Progenitor cell of endocrine pancreas (in vitro differentiated cells): Measurements from ENCODE around the gene PDE6C. TPM values are rescaled to one million over a fixed set of nuclear protein-coding genes. Genes with fewer than 3 reads are reported as not detected.

Experiments
- DNase-seq: peaks from one replicate; pipeline ENCODE4 v3.0.0; 2021; ENCODE audit warnings: low spot score; ENCODE audit not compliant: unreplicated experiment
- H3K27ac Mint-ChIP-seq: 2 replicates; pipeline ENCODE4 v1.8.0; 2021; ENCODE audit warnings: mild to moderate bottlenecking, moderate library complexity, mixed read lengths
- H3K27me3 Mint-ChIP-seq: 2 replicates; pipeline ENCODE4 v1.8.0; 2021; ENCODE audit warnings: mixed read lengths
- H3K36me3 Mint-ChIP-seq: 2 replicates; pipeline ENCODE4 v1.8.0; 2022; ENCODE audit warnings: mixed read lengths; ENCODE audit not compliant: insufficient read depth
- H3K4me1 Mint-ChIP-seq: 2 replicates; pipeline ENCODE4 v1.8.0; 2021; ENCODE audit warnings: low read depth, mixed read lengths
- H3K4me3 Mint-ChIP-seq: 2 replicates; pipeline ENCODE4 v1.8.0; 2021; ENCODE audit warnings: low read depth, mild to moderate bottlenecking, moderate library complexity, mixed read lengths
- H3K9me3 Mint-ChIP-seq: 2 replicates; pipeline ENCODE4 v1.8.0; 2021; ENCODE audit warnings: low read depth, mixed read lengths
- total RNA-seq: library from RNA; stranded (reverse); gene quantifications from 2 replicates; pipeline ENCODE4 v1.2.1, GENCODE V29; 2021
- TF ChIP-seq, protein P1 (sequence below): fragments of 200-600 bp; sonication (generic); IDR thresholded peaks from one replicate; pipeline ENCODE4 v1.5.0; 2021; ENCODE audit warnings: antibody characterized with exemption, mild to moderate bottlenecking; ENCODE audit not compliant: unreplicated experiment

PDE6C gene
- total RNA-seq, 1 donor from 2014 or later, result not detected

DNA sequence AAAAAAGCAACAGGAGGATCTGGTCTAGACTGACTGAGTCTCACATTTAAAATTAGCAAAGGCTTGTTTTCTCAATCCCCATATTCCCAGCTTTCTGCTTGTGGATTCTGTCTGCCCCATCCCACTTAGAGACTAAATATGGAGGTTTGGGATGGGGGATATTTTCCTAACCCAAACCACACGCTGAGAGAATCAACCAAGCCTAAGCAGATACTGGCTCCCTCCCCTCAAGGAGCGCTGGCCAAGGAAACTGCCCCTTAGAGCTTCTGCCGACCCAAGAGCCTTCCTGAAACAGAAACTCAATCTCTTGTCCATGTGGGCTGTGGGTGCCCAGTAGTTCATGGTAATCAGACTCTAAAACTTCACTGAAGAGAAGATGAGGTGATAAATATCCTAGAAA, 42.0 kb upstream of the PDE6C start:
- H3K27me3 Mint-ChIP-seq, result peaks cover 70% of the 10 kb centered on the region
- no peak overlapping the region for H3K4me3 Mint-ChIP-seq
- H3K36me3 Mint-ChIP-seq, result no peaks in the 10 kb centered on the region
- no peak overlapping the region for H3K27ac Mint-ChIP-seq
- no peaks in the 10 kb centered on the region for H3K9me3 Mint-ChIP-seq
- peaks cover 25% of the 10 kb centered on the region for H3K4me1 Mint-ChIP-seq
- no peak for DNase-seq
- TF ChIP-seq, protein P1, sequence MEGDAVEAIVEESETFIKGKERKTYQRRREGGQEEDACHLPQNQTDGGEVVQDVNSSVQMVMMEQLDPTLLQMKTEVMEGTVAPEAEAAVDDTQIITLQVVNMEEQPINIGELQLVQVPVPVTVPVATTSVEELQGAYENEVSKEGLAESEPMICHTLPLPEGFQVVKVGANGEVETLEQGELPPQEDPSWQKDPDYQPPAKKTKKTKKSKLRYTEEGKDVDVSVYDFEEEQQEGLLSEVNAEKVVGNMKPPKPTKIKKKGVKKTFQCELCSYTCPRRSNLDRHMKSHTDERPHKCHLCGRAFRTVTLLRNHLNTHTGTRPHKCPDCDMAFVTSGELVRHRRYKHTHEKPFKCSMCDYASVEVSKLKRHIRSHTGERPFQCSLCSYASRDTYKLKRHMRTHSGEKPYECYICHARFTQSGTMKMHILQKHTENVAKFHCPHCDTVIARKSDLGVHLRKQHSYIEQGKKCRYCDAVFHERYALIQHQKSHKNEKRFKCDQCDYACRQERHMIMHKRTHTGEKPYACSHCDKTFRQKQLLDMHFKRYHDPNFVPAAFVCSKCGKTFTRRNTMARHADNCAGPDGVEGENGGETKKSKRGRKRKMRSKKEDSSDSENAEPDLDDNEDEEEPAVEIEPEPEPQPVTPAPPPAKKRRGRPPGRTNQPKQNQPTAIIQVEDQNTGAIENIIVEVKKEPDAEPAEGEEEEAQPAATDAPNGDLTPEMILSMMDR, result no peak

DNA sequence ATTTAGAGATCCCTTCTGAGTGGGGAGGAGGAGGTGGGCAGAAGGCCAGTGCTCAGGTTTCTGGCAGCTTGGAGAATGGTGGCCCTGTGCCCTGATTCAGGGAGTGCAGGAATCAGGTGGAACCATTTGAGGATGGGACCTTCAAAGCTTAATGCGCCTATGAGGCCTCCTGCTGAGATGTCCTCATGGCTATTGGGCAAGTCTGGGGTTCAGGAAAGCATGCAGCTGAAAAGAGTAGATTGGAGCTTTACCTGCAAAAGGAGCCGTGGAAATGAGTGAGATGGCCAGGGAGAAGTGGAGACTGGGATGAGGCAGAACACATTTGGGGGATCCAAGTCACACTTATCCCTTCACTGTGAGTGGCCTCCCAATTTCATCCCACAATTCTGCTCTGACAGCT, 39.7 kb upstream of the PDE6C start:
- H3K27me3 Mint-ChIP-seq, result peaks cover 50% of the 10 kb centered on the region

DNA sequence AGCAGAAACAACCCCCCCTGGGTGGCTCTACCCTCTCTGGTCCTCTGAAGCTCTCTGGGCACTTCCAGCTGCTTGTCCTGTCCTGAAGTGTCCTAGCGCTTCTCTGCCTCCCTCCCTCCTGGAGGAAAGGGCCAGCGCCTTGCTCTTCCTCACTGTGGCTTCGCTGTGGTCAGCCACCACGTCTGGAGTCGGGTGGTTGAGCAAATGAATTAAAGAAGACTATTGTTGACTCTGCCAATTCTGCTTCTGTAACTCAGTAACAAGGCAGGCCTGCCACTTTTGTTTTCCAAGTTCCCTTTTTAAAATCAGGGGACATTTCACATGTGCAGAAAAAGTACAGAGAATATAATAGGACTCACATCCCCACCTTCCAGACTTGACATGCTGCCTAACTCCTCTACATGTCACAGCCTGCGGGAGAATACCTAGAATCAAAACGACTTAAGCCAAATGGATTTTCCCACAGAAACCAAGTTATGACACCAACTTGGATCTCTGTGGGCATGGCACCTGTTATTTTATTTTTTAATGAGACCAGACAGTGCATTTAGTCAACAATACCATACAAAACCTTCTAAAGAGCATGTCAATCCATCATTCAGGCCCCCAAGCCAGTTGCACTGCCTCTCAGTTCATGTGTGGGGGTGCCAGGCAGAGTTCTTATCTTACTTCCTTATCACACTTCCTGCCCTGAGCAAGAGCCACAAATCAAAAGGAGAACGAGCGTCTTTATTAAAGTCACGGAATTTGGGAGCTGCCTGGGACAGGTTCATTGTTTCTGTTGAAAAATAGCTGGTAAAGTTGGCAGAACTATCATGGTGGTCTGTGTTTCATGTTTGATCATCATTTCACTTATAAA, 39.1 kb upstream of the PDE6C start:
- H3K27me3 Mint-ChIP-seq, result peaks cover 43% of the 10 kb centered on the region
- TF ChIP-seq, protein P1, result no peak

More for the DNA sequence above, 39.7 kb upstream of the PDE6C start:
- Mint-ChIP-seq H3K27ac (no peak overlapping the region), H3K4me3 (no peak overlapping the region), H3K36me3 (no peaks in the 10 kb centered on the region), H3K9me3 (no peaks in the 10 kb centered on the region), H3K4me1 (peaks cover 20% of the 10 kb centered on the region)
- DNase-seq, result no peak
- TF ChIP-seq, protein P1, result no peak

DNA sequence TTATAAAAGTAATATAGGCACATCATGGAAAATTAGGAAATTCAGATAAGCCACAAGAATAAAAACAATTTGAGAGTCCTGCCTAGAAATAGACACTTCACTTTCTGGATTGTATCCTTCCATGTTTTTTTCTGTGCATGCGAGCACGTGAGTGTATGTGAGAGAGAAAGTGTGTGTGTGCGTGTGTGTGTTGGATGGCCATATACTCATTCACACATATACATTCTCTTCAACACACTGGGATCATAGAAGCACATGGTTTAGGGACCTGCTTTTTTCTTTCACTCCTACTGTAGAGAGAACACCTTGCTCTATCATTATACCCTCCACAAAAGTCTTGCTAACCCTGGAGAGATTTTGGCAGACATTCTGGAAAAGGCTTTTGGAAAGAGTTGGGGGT, 38.4 kb upstream of the PDE6C start:
- H3K4me1 Mint-ChIP-seq, result peaks cover 20% of the 10 kb centered on the region
- no peak for DNase-seq
- peaks cover 36% of the 10 kb centered on the region for H3K27me3 Mint-ChIP-seq

More for the DNA sequence above, 39.1 kb upstream of the PDE6C start:
- Mint-ChIP-seq H3K4me1 (peaks cover 20% of the 10 kb centered on the region), H3K27ac (no peak overlapping the region), H3K36me3 (no peaks in the 10 kb centered on the region), H3K4me3 (no peak overlapping the region), H3K9me3 (no peaks in the 10 kb centered on the region)
- DNase-seq, result no peak

DNA sequence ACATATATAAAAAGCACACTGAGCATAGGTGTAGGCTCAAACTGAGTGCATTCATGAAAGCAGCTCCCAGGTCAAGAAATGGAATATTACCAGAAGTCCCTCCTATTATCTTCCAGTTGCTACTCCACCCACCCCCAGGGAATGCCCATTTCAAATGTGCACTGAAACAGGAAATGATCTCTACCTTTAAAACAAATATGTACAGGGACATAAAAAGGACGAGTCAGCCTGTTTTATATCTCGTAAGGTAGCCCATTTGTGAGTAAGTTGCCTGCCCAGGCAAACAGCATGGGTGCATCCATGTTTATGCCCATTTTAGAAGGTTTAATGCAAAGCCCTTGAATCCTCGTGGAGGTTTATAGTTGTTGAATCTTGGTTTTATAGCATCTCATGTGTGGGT, 35.4 kb upstream of the PDE6C start:
- TF ChIP-seq, protein P1, result no peak
- H3K27me3 Mint-ChIP-seq, result peaks cover 9% of the 10 kb centered on the region
- DNase-seq, result no peak
- no peak overlapping the region for H3K4me3 Mint-ChIP-seq
- no peaks in the 10 kb centered on the region for H3K36me3 Mint-ChIP-seq
- H3K9me3 Mint-ChIP-seq, result no peaks in the 10 kb centered on the region
- peaks cover 24% of the 10 kb centered on the region for H3K4me1 Mint-ChIP-seq
- H3K27ac Mint-ChIP-seq, result no peak overlapping the region

More for the DNA sequence above, 38.4 kb upstream of the PDE6C start:
- TF ChIP-seq, protein P1, result no peak
- Mint-ChIP-seq H3K27ac (no peak overlapping the region), H3K4me3 (no peak overlapping the region), H3K36me3 (no peaks in the 10 kb centered on the region), H3K9me3 (no peaks in the 10 kb centered on the region)
